Testis (tissue), 3 donors: ENCODE measurements around the gene OSBPL5. TPM values are rescaled to one million over a fixed set of nuclear protein-coding genes. Genes with fewer than 3 reads are reported as not detected.
A peak's percentile ranks its signal among the peaks of the same experiment; 100 is the strongest.

Source experiments
- DNase-seq: peaks from one replicate; pipeline ENCODE4 v3.0.0-alpha.2; 2019
- H3K27ac ChIP-seq, 2 donors: fragments of 200-600 bp; sonication (generic); one replicate each; pipeline ENCODE4 v1.5.1; 2019
- H3K27me3 ChIP-seq: fragments of 200-600 bp; sonication (generic); one replicate; pipeline ENCODE4 v1.5.1; 2019
- H3K36me3 ChIP-seq: fragments of 200-600 bp; sonication (generic); one replicate; pipeline ENCODE4 v1.5.1; 2017; ENCODE audit warnings: low read depth; ENCODE audit errors: missing control alignments
- H3K4me1 ChIP-seq: fragments of 200-600 bp; sonication (generic); one replicate; pipeline ENCODE4 v1.5.1; 2019
- H3K4me3 ChIP-seq, 2 donors: fragments of 200-600 bp; sonication (generic); one replicate each; pipeline ENCODE4 v1.5.1; 2017 to 2019
- H3K9me3 ChIP-seq: fragments of 200-600 bp; sonication (generic); one replicate; pipeline ENCODE4 v1.5.1; 2017
- CTCF ChIP-seq, 3 experiments: fragments of 450-650 bp in 2 of 3; fragments of 200-600 bp in 1 of 3; sonication (generic) in 1 of 3; IDR thresholded peaks; one replicate each; pipeline ENCODE4 v1.5.1; 2016 to 2019; ENCODE audit warnings: antibody characterized with exemption in 3 of 3, mild to moderate bottlenecking in 2 of 3, moderate library complexity in 1 of 3
- POLR2A ChIP-seq: fragments of 450-650 bp; IDR thresholded peaks from one replicate; pipeline ENCODE4 v1.6.1; 2017; ENCODE audit warnings: antibody characterized with exemption, mild to moderate bottlenecking, moderate library complexity
- WGBS, 2 donors: methylation state at CpG; one replicate each; pipeline ENCODE4 v1.1.5; 2018; 5-methylcytosine and 5-hydroxymethylcytosine counted together
- intact Hi-C: fragments of 100-400 bp; cut with DNase I; formaldehyde crosslinking; loops from one replicate; pipeline ENCODE4 v1.15.1; 2023; ENCODE audit warnings: low total_unique reads
- polyA plus RNA-seq: library from polyadenylated mRNA; stranded (reverse); fragments of 350-450 nt; fragmentation: Illumina TruSeq; extraction: RNeasy Lipid Tissue Mini Kit (QIAGEN cat#74804); gene quantifications from one replicate; pipeline ENCODE4 v1.2.3, GENCODE V29; 2014; ENCODE audit warnings: low read depth, low replicate concordance; ENCODE audit not compliant: insufficient read depth
- total RNA-seq, 2 donors: library from RNA; depleted of rRNA; stranded (reverse); fragments of >200 nt; gene quantifications; one replicate each; pipeline ENCODE4 v1.2.3, GENCODE V29; 2016

Gene OSBPL5
- total and polyA plus RNA-seq, 3 donors from 2014 or later = 8.9 to 18.1 (median 13.2) TPM

- 92 to 93% methylated on average over 9 to 11 of the region's 11 CpGs for WGBS, 2 donors
- Histone ChIP-seq H3K4me1 (peaks cover 12% of the 10 kb centered on the region), H3K4me3 (no peak overlapping the region), H3K36me3 (no peaks in the 10 kb centered on the region), H3K9me3 (no peaks in the 10 kb centered on the region), H3K27me3 (no peaks in the 10 kb centered on the region), H3K27ac (no peak overlapping the region)
- no peak for TF ChIP-seq CTCF (IDR thresholded peaks at IDR 0.05)
- no peak for TF ChIP-seq POLR2A
- DNase-seq = no peak
- intact Hi-C loops = no loop called here
Measured at GRCh38 chr11:3060436-3061025, 104.6 kb downstream of the OSBPL5 start.

- Histone ChIP-seq H3K36me3 (no peaks in the 10 kb centered on the region), H3K4me1 (peaks cover 12% of the 10 kb centered on the region), H3K27ac (no peak overlapping the region), H3K9me3 (no peaks in the 10 kb centered on the region), H3K27me3 (no peaks in the 10 kb centered on the region), H3K4me3 (no peak overlapping the region)
- WGBS, 2 donors = 75 to 85% methylated on average over 12 to 13 of the region's 13 CpGs
- intact Hi-C loops = no loop called here
- TF ChIP-seq CTCF (IDR thresholded peaks at IDR 0.05) = no peak
- TF ChIP-seq POLR2A = no peak
- DNase-seq = no peak
Measured at GRCh38 chr11:3058753-3059664, 106.1 kb downstream of the OSBPL5 start.

GRCh38 chr11:3057069-3057963 is 107.8 kb downstream of the OSBPL5 start, which contains the start of gene CARS1:
TSS of gene CARS1 (minus strand) at chr11:3057423. CDS start at chr11:3057367, 56 bp downstream.
- TF ChIP-seq POLR2A = no peak
- TF ChIP-seq CTCF (IDR thresholded peaks at IDR 0.05) = no peak
- H3K27me3 ChIP-seq = no peaks in the 10 kb centered on the region
- 0 to 4% methylated on average over 27 to 57 of the region's 68 CpGs for WGBS, 2 donors
- H3K4me3 ChIP-seq = peak within 1 kb of the TSS; percentile 87 to 95
- intact Hi-C loops = no loop called here
- peak within 1 kb of the TSS; percentile 63 to 82 for H3K27ac ChIP-seq
- peak; percentile 98 for DNase-seq
- H3K4me1 ChIP-seq = peaks cover 12% of the 10 kb centered on the region
- no peaks in the 10 kb centered on the region for H3K9me3 ChIP-seq
- H3K36me3 ChIP-seq = no peaks in the 10 kb centered on the region

- DNase-seq = no peak
- intact Hi-C loops = no loop called here
- H3K4me1 ChIP-seq = peaks cover 12% of the 10 kb centered on the region
Measured at GRCh38 chr11:3056296-3057068, 108.6 kb downstream of the OSBPL5 start.

More at GRCh38 chr11:3056296-3057068, 108.6 kb downstream of the OSBPL5 start:
- 2% methylated on average over 8 to 27 of the region's 29 CpGs for WGBS, 2 donors
- Histone ChIP-seq H3K4me3 (peak overlapping the region; percentile 87 to 95), H3K36me3 (no peaks in the 10 kb centered on the region), H3K27me3 (no peaks in the 10 kb centered on the region), H3K27ac (peak overlapping the region; percentile 61 to 82), H3K9me3 (no peaks in the 10 kb centered on the region)
- TF ChIP-seq POLR2A (no peak), CTCF (IDR thresholded peaks at IDR 0.05) (no peak)
